HT-29 (cell line): ENCODE measurements around the gene CTTN. TPM values are rescaled to one million over a fixed set of nuclear protein-coding genes. Genes with fewer than 3 reads are reported as not detected.

Experiments
- DNase-seq: peaks from one replicate; pipeline ENCODE4 v3.0.0-alpha.2; 2015; ENCODE audit warnings: low spot score
- total RNA-seq: library from RNA; depleted of rRNA; stranded (reverse); fragments of >200 nt; shearing (Covaris generic); gene quantifications from 2 replicates; pipeline ENCODE4 v1.2.3, GENCODE V29; 2014

CTTN gene
- total RNA-seq, 1 experiment from 2014 or later: 389 TPM

DNA sequence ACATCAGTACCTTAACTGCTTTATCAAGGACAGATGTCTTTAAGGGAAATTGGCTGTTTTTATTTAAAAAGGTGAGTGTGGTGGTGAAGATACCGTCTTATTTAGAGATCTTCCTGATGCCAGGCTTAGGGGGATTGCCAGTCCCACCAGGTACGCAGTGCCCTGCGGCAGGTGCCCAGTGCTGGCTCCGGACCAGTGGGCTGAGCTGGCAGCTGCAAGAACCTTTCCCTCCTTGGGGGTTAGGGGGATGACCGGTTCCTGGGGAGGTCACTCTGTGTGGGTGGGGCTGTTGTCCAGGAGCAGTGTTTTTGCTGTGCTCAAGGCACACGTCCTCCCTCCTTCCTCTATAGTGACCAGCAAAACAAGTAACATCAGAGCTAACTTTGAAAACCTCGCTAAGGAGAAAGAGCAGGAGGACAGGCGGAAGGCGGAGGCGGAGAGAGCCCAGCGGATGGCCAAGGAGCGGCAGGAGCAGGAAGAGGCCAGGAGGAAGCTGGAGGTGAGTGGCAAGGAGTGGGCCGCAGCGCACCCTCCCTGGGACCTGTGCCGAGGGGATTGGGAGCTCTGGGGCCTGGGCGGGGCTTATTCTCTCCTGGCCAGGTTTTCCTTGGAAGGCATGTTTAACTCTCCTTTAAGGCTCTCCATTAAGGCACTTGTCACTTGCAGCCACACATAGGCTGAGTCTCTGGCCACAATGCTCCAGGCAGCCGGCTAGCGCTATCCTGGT, 30.5 kb downstream of the CTTN start:
- DNase-seq: no peak

DNA sequence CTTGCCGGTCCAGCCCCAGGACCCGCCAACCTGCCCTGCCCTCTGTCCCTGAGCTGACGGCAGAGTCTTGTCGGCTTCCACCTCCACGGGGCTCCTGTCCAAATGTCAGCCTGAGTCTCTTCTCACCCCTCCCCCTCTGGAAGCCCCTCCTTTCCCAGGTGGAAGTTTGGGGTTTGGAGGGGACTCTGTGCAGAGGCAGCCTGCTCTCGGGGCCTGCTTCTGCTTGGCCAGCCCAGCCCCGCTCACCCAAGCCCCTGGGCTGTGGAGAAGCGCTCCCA, 31.0 kb downstream of the CTTN start:
- DNase-seq: no peak

DNA sequence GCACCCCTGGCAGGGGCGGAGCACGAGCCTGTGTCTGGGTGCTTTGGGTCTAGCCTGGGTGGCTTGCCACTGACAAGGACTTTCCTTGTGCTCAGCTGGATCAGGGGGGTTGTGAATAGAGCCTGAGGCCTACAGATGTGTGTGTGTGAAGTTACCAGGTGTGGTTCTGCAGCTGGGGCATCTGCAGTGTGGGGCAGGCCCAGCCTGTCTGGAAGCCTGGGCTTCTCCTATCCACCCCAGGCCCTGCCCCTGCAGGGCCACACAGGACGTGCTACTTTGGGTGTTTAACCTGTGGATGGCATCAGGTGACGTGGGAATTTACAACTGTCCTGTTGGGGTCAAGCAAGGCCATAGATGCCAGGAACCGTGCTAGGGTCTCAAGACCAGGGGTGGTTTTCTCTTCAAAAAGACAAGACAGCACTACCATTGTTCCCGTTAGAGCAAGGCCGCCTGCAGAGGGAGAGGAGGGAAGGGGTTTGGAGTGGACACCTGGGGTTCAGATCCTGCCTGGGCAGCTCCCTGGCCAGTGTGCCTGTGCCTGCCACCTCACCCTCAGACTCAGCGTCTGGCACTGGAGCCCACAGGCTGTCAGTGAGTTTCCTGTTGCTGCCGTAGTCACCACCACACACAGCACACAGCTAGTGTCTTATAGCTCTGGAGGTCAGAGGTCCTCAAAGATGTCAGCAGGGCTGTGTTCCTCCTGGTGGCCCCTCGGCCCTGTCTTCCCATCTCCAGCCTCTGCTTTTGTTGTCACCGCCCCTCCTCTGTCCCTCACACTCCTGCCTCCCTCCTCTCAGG, 31.6 kb downstream of the CTTN start:
- DNase-seq: no peak

DNA sequence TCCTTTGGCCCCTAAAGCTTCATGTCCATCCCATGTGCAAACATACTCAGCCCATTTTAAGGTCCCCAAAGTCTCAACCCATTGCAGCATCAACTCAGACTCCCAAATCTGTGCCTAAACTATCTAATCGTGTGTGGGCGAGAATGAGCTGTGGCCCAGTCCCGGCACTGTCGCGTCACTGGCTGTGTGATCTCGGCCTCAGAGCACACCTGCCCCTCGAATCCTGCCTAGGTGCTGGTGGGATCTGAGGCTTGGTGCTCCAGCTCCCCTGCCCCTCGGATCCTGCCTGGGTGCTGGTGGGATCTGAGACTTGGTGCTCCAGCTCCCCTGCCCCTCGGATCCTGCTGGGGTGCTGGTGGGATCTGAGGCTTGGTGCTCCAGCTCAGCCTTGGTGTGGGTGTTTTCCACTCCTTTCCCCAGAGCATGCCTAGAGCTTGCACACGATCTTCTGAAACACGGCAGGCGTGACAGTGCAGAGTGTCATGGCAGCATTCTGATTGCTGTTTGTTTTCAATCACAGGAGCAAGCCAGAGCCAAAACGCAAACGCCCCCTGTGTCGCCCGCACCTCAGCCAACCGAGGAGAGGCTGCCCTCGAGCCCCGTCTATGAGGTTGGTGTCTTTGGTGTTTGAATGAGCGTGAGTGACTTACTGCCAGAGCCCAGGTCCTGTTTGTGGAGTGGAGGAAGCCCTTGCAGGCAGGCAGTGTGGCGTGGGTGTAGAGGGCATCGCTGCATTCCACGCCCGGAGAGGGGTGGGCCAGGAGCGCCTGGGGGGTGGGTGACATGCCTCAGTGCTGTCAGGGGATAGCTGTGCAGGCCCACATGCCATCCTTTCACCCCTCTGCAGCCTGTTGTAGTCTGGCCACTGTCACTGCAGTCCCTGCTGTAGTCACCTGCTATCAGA, 32.6 kb downstream of the CTTN start:
- DNase-seq: no peak

DNA sequence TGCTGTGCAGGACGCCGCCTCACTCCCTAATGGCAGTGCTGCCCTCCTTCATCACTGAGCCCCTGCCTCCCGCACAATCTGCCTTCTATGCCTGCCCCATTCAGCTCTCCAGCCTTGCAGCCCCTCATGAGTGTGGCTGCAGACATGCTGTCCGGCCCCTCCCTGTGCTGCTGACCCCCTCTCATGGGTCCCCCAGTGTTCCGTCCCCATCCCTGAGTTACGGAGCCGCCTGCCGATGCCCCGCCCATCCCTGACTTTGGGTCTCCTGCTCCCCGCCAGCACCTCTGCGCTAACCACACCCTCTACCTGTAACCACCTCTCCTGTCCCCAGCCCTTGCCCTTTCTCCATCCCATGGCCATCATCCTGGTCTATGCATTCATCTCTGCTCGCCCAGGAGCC, 33.3 kb downstream of the CTTN start:
- no peak for DNase-seq

DNA sequence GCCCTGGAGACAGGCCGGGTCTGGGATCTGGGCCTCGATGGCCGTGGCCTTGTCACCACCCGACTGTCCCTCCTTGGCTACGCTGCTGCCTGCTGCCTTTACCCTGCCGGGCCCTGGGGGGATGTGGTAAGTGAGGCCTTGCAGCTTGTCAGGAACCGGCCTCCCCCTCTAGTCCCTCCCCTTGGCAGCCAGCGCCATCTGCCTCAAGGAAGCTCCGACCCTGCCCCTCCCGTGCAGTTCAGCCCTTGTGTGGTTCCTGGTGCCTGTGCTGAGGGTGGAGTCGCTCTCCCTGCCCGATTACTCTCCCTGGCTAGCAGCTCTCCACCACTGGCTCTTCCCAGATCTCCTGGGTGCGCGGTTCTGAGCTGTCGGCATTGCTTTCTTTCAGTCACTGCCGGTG, 33.7 kb downstream of the CTTN start:
- DNase-seq: no peak

DNA sequence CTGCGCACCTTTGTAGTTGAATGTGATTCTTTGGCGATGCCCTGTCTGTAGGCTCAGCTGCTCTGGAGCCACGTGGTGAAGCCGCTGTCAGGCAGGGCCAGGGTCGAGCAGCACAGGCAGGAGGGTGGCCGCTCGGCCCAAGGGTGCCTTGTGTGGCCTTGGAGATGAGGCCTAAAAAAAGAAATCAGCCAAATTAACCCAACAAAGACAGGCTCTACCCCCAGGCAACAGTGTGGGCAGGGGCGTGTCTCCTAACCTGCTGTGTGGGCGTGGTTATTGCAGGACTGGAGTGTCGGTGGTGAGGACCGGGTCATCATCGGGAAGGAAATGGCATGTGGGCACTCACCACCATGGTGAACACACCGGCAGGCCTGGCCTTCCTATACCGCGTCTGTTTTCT, 34.3 kb downstream of the CTTN start:
- DNase-seq: no peak

DNA sequence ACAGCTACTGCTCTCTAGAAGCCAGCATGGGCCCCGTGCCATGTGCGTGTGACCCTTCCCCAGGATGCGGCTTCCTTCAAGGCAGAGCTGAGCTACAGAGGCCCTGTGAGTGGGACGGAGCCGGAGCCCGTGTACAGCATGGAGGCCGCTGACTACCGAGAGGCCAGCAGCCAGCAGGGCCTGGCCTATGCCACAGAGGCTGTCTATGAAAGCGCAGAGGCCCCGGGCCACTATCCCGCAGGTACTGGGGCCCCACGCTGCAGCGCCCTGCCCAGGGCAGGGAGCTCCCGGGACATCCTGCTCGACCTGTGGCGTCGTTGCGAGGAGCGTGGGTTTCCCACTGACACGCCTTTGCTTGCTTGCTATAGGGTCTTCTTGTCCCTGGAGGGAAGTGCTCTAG, 34.7 kb downstream of the CTTN start:
- DNase-seq: no peak

DNA sequence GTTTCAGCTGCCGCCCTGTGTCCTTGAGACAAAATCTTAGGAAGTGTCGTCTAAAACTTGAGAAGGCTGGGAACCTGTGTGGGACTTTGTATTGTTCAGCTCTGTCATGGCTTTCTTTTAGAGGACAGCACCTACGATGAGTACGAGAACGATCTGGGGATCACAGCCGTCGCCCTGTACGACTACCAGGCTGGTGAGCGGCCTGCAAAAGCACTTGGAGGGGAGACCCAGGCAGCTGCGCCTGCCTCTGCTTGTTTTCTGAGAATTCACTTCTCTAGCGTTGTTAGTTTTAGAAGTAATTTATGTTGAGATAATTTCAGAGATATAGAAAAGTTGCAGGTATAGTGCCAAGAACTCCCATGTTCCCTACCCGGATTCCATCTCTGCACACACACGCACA, 35.2 kb downstream of the CTTN start:
- DNase-seq: no peak

DNA sequence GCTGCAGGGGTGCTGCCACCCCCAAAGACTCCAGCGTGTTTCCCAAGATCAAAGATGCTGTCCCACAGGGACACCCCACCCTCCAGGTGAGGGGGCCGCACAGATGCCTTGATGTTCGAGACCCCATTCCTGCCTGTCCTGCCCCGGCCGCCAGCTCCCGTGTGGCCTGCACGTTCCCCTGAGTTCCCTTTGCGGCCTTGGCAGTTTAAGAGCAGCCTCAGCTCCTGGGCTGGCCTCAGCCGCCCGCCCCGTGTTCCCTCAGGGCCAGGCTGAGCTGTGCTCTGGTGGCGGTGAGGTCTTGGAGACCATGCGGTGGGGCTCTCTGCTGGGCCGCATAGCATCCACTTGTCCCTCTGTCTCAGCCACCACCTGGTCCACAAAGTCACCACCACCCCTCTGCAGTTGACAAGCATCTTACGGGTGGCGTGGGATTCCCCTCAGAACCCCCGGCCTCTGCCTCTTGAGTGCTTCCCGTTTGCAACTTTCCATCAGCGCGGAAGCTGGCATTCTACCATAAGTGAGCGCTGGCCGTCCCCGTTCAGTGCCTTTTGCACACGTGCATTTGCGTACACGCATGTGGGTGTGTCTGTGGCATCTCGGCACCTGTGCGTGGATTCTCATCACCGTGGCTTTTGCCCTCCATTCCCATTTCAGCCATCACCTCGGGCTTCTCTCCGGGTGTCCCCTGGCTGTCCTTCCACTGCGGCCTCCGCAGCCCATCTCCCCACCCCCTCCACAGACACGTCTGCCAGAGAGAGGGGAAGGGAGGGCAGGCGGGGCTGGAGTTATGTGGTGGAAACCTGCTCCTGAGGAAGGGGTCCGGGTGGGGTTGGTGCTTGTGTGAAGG, 35.9 kb downstream of the CTTN start:
- no peak for DNase-seq

DNA sequence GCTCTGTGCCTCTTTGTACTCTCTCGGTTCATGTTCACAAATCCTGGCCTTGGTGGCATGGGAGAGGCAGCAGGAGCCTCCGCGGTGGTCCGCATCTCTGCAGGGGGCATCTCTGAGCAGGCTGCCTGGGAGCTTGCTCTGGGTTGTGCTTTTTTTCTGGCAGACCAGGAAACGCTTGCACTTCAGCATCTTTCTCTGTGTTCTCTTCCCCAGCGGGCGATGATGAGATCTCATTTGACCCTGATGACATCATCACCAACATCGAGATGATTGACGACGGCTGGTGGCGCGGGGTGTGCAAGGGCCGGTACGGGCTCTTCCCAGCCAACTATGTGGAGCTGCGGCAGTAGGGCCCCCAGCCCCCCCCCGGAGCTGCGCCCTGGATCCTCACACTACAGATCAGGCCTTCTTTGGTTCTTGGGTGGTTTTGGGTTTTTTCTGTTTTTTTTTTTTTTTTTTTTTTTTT, 36.5 kb downstream of the CTTN start:
- DNase-seq: no peak

DNA sequence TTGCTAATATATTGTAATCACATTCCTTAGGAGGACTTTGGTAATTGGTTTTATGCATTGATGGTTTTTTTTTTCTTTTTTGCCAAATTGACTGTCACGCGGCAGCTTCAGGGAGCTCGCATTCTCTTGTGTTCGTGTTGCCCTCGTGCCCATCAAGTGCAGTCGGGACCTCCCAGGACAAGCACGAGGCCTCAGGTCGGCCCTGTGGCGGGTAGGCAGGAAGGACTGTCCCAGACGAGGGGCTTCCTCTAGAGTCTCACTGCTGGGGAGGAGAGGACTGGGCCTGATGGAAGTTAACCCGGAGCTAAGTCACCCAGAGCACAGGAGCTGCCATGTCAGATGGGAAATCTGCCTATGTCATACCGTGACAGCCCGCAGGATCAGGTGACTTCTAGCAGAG, 37.0 kb downstream of the CTTN start:
- no peak for DNase-seq

DNA sequence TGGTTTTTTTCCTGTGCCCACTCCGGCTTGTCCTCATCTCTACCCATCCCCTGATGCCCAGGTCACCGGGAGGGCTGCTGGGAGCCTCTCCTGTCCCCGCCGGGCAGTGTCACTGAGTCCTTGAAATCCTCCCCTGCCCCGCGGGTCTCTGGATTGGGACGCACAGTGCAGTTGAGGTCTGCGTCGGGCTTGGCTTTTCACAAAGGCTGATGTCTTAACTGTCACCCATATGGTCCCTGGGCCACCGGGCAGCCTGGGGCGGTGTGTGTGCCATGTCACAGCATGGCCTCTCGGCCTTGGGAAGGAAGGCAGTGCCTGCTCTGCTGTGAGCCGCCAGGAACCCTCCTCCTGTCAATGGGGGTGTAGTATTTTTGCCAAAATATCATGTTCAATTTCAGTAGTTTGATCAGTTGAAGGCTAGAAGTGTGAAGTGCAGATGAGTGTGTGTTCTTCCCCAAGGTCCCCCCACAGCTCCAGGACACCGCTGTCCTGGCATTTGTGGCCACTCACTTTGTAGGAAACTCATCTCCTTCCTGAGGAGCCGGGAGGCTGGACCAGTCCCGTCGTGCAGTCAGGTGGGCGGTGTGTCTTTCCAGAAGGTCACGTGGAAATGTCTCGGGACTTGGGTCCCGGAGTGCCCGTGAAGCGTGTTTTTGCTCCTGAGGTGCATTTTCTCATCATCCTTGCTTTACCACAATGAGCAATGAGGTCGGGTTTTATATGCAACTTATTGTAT, 37.6 kb downstream of the CTTN start:
- DNase-seq: no peak

DNA sequence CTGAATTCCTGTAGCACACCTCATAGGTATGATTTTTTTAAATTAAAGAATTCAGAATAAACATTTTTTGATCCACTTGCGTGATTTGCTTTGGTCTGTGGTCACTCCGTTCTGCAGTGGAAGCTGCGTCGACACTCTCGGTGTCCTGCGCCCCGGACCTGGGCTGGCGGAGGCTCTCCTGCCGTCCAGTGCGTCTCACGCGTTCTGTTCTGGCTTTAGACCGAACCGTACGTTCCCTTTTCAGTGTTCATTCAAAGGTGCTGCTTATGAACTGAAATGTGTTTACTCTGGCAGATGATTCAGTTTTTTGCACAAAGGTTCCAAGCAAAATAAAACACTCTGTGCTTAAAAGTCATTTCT, 38.2 kb downstream of the CTTN start:
- no peak for DNase-seq

DNA sequence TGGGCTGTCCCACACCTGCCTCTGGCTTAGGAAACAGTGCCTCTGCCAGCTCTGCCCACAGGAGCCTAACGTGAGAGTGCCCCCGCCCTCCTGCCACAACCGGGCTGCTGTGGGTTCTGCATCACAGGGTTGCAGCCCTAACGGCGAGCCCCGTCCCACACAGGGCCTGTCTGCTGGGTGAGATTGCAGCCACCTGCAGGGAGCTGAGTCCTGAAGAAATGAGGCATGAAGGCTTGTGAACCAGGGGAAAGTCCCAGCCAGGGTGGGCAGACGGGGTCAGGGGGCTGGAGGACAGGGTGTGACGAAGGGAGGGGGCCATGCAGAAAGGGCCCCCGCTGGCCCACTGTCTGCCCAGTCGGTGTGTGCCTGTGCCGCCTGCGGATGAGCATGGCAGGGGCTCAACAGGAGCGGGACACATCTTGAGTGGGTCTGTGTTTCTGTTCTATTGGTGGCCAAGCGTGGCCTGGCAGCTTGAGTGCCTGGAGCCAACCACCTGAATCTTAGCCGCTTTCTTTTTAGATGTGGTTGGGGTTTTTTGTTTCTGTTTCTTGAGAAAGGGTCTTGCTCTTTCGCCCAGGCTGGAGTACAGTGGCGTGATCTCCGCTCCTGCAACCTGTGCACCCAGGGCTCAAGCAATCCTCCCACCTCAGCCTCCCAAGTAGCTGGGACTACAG, 38.9 kb downstream of the CTTN start:
- no peak for DNase-seq

DNA sequence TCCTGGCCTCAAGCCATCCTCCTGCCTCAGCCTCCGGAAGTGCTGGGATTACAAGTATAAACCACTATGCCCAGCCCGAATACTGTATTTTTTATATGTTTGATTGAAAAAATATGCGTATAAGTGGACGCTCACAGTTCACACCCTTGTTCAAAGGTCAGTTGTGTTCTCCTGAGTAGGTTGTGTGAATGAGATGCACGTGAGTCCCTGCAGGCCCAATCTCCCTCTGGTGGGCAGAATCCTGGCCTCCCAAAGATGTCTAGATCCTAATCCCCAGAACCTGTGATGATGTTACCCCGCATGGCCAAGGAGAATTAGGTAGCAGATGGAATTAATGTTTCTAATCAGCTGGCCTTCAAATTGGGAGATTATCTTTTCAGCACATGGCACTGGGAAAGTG, 41.9 kb downstream of the CTTN start:
- peak; percentile 22 for DNase-seq

DNA sequence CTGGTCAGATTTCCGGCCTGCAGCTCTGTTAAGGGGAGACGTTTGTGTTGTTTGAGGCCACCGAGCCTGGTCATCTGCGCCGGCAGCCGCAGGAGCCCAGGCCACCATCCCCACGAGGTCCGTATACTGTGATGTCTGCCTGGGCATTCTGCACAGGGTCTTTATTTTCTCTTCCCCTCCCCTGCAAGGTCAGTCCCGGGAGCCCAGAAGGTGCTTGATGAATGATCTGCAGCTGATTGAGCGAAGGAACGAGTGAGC, 45.4 kb downstream of the CTTN start:
- no peak for DNase-seq

DNA sequence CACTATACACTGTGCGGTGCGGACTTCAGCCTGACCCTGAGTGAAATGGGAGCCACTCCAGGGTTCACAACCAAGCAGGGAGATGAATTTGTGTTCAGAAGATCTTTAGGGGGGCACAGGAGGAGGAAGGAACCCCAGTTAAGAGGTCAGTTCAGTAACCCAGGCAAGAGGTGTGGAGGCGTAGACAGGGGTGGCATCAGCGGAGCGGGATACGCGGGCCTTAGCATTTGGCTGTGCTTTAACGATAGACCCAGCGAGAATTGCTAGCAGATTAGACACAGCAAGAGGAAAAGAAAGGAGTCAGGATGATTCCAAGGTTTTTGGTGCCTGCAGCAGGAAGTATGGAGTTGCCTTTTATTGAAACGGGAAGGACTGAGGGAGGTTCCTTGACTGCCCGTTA, 46.8 kb downstream of the CTTN start:
- no peak for DNase-seq

DNA sequence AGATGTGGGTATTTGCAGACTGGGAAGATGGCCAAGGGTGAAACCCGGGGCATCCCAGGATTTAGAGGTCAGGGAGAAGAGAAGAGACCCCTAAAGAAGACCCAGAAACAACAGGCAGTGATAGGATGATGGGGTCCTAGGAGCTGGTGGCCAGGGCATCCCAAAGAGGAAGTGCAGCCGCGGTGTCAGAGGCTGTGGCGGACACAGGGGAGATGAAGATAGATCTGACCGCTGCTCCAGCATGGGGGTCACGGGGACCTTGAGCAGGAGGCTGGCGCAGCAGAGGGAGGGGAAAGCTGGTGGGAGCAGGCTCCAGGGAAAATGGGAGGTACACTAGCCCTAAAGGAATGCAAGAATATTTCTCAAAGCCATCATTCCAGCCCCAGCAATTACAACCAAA, 47.3 kb downstream of the CTTN start:
- DNase-seq: no peak

DNA sequence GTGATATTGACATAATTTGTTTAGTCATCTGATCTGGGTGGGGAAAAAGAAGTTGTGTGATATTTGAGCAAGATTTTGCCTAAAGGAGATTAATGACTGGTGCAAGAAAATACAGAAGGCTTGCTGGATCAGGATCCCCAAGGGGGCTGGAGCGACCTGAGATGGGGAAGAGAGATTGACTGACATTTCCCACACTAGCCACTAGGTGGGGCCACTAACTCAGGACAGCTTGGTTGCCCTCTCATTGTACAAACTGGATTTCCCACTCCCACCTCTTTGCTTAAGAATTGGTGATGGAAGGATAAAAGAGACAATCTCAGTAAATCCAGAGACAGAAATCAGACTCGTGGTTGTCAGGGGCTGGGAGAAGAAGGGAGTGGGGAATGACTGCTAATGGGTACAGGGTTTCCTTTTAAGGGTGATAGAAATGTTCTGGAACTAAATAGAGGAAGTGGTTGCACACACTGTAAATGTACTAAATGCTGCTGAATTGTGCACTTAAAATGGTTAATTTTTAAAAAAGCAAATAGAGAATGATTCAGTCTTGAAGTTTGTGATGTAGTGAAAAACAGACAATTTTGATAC, 50.7 kb downstream of the CTTN start:
- peak; percentile 37 for DNase-seq
